Endothelial cell of umbilical vein (primary cell): ENCODE data around the gene UTF1. TPM values are rescaled to one million over a fixed set of nuclear protein-coding genes. Genes with fewer than 3 reads are reported as not detected.

Source experiments
- BruUV-seq: library from RNA; stranded (reverse); fragments of 400-500 nt; replicated peaks from 2 replicates; lab custom pipeline; 2021; lab: Mats Ljungman, UMichigan
- CTCF ChIA-PET: fragments of 300-600, 350-600 bp; sonication (Branson Sonifier 250); formaldehyde crosslinking; loops from one replicate; lab custom pipeline; 2021; ENCODE audit warnings: antibody characterized with exemption, inconsistent platforms; lab: Charles Lee
- POLR2A ChIA-PET: fragments of 300-600, 350-600 bp; sonication (Branson Sonifier 250); formaldehyde crosslinking; loops from one replicate; lab custom pipeline; 2021; ENCODE audit warnings: antibody characterized with exemption, inconsistent platforms; lab: Charles Lee
- DNase-seq: peaks from one replicate; pipeline ENCODE4 v3.0.0-alpha.2; 2011; ENCODE audit warnings: low read depth, low spot score
- FAIRE-seq: peaks from 2 replicates; lab custom pipeline; 2011; peaks lifted over from hg19 to GRCh38; lab: Jason Lieb, UNC
- H2AFZ ChIP-seq: 2 replicates; pipeline ENCODE4 v1.6.0; 2012; ENCODE audit warnings: low read depth, low read length, control low read depth, inconsistent platforms
- H3K27ac ChIP-seq: 2 replicates; pipeline ENCODE4 v1.5.1; 2011; ENCODE audit warnings: low read depth, mild to moderate bottlenecking, control low read depth, low read length, moderate library complexity; ENCODE audit not compliant: insufficient read depth
- H3K27me3 ChIP-seq, 2 experiments: 2 replicates each; pipeline versions ENCODE4 v1.6.0 to v1.6.1; 2011; ENCODE audit warnings: low read length in 2 of 2, mixed read lengths in 1 of 2; ENCODE audit not compliant: control insufficient read depth in 2 of 2, insufficient read depth in 2 of 2
- H3K36me3 ChIP-seq, 2 experiments: 2 replicates in 1 of 2; 3 replicates in 1 of 2; pipeline ENCODE4 v1.5.1; 2011; ENCODE audit warnings: low read length in 2 of 2, mild to moderate bottlenecking in 1 of 2, moderate library complexity in 1 of 2; ENCODE audit not compliant: control insufficient read depth in 2 of 2, insufficient read depth in 2 of 2; ENCODE audit errors: extremely low read depth in 1 of 2
- H3K4me1 ChIP-seq: 3 replicates; pipeline ENCODE4 v1.5.1; 2011; ENCODE audit warnings: mild to moderate bottlenecking, low read length; ENCODE audit not compliant: control insufficient read depth, insufficient read depth; ENCODE audit errors: extremely low read depth
- H3K4me2 ChIP-seq: 2 replicates; pipeline ENCODE4 v1.6.1; 2011; ENCODE audit warnings: low read length, control low read depth, mixed read lengths; ENCODE audit not compliant: insufficient read depth
- H3K4me3 ChIP-seq, 3 experiments: fragments of 200-600 bp in 1 of 3; sonication (generic), shearing (Covaris generic) in 1 of 3; replicated peaks in 1 of 3; 2 replicates each; pipeline ENCODE4 v1.5.1; 2011 to 2016; ENCODE audit warnings: control low read depth in 3 of 3, low read length in 3 of 3, mild to moderate bottlenecking in 2 of 3, inconsistent platforms in 1 of 3, low read depth in 1 of 3, moderate library complexity in 1 of 3; ENCODE audit not compliant: insufficient read depth in 1 of 3
- H3K79me2 ChIP-seq: 2 replicates; pipeline ENCODE4 v1.6.0; 2012; ENCODE audit warnings: low read length, inconsistent platforms; ENCODE audit not compliant: control insufficient read depth, insufficient read depth
- H3K9ac ChIP-seq: replicated peaks from 2 replicates; pipeline ENCODE3; 2011; ENCODE audit warnings: low read length, control low read depth; ENCODE audit not compliant: insufficient read depth; ENCODE audit errors: extremely low read depth
- H3K9me1 ChIP-seq: replicated peaks from 3 replicates; pipeline ENCODE4 v1.6.0; 2011; ENCODE audit warnings: mild to moderate bottlenecking, low read length; ENCODE audit not compliant: control insufficient read depth, insufficient read depth; ENCODE audit errors: extremely low read depth
- H3K9me3 ChIP-seq: replicated peaks from 2 replicates; pipeline ENCODE4 v1.5.1; 2012; ENCODE audit warnings: low read length, inconsistent platforms; ENCODE audit not compliant: control insufficient read depth, insufficient read depth
- H4K20me1 ChIP-seq: replicated peaks from 2 replicates; pipeline ENCODE3; 2011; ENCODE audit warnings: mild to moderate bottlenecking, low read length; ENCODE audit not compliant: control insufficient read depth, insufficient read depth; ENCODE audit errors: extremely low read depth
- CTCF ChIP-seq, 2 donors: IDR thresholded peaks; 1 replicate in 1 of 2; 2 replicates in 1 of 2; pipeline ENCODE4 v1.5.1; 2011; ENCODE audit warnings: low read length in 2 of 2, mild to moderate bottlenecking in 2 of 2, moderate library complexity in 2 of 2, control low read depth in 1 of 2, inconsistent platforms in 1 of 2, low read depth in 1 of 2; ENCODE audit not compliant: insufficient read depth in 1 of 2; ENCODE audit errors: extremely low read depth in 1 of 2
- EZH2 ChIP-seq: IDR thresholded peaks from 2 replicates; pipeline ENCODE4 v1.6.1; 2012; ENCODE audit warnings: borderline replicate concordance, low read depth, mild to moderate bottlenecking, moderate library complexity, low read length, inconsistent platforms; ENCODE audit not compliant: severe bottlenecking
- FOS ChIP-seq: IDR thresholded peaks from 2 replicates; pipeline ENCODE4 v1.6.1; 2011; ENCODE audit warnings: mild to moderate bottlenecking, low read length, moderate library complexity, borderline replicate concordance; ENCODE audit not compliant: insufficient read depth
- GATA2 ChIP-seq: IDR thresholded peaks from 2 replicates; pipeline ENCODE4 v1.7.0; 2011; ENCODE audit warnings: low read depth, mild to moderate bottlenecking, moderate library complexity, mixed read lengths, low read length; ENCODE audit not compliant: insufficient read length, insufficient read depth
- JUN ChIP-seq: IDR thresholded peaks from 2 replicates; pipeline ENCODE4 v1.6.1; 2011; ENCODE audit warnings: borderline replicate concordance, low read depth; ENCODE audit not compliant: insufficient read length, insufficient read depth
- MYC ChIP-seq: IDR thresholded peaks from one replicate; pipeline ENCODE4 v1.6.1; 2011; ENCODE audit warnings: mild to moderate bottlenecking, low read depth, low read length
- POLR2A ChIP-seq: IDR thresholded peaks from 2 replicates; pipeline ENCODE4 v1.6.1; 2012; ENCODE audit warnings: low read depth, mild to moderate bottlenecking, control low read depth, low read length
- POLR2AphosphoS5 ChIP-seq: IDR thresholded peaks from 2 replicates; pipeline ENCODE4 v1.6.1; 2012; ENCODE audit warnings: low read depth, mild to moderate bottlenecking, control low read depth, low read length, moderate library complexity; ENCODE audit not compliant: insufficient read depth
- dilution Hi-C: fragments of 300-500 bp; cut with MboI; formaldehyde crosslinking; loops from one replicate; pipeline ENCODE4 v1.15.0; 2019; ENCODE audit warnings: low sequenced_read_pairs; ENCODE audit not compliant: extremely low pct_ligation_motif_present
- intact Hi-C: fragments of 100-400 bp; cut with micrococcal nuclease; formaldehyde crosslinking; loops from one replicate; pipeline ENCODE4 v1.10.0; 2022
- polyA plus RNA-seq, 4 experiments: library from polyadenylated mRNA; depleted of rRNA in 3 of 4; stranded (reverse) in 3 of 4; unstranded in 1 of 4; fragments of >200 nt; gene quantifications; 2 replicates each; pipeline versions ENCODE4 v1.2.1 to v1.2.3, GENCODE V29; 2011 to 2012; ENCODE audit warnings: missing spikeins in 1 of 4
- total RNA-seq: library from RNA; stranded (reverse); gene quantifications from 2 replicates; pipeline ENCODE4 v1.2.3, GENCODE V29; 2021
- TF ChIP-seq, protein P1 (sequence below): IDR thresholded peaks from 2 replicates; pipeline ENCODE4 v1.6.1; 2011; ENCODE audit not compliant: insufficient read depth, insufficient read length

Gene UTF1
- total and polyA plus RNA-seq, 2 donors (not counting 3 experiments of a cell fraction or from before 2014, with no cell fraction given): not detected

- H3K4me3 ChIP-seq: no peak overlapping the region
- no peaks in the 10 kb centered on the region for H3K9me3 ChIP-seq
- no TSS peak for BruUV-seq
Observed at GRCh38 chr10:133263674-133264073, 33.7 kb downstream of the UTF1 start.

More at GRCh38 chr10:133263674-133264073, 33.7 kb downstream of the UTF1 start:
- intact Hi-C loops (no loop called here), dilution Hi-C loops (no loop called here)
- TF ChIP-seq POLR2AphosphoS5 (no peak), CTCF (IDR thresholded peaks at IDR 0.05; ENCODE audit: extremely low read depth in 1 of 2, insufficient read depth in 1 of 2, low read depth in 1 of 2, low read length in 2 of 2) (no peak), POLR2A (no peak), FOS (no peak), EZH2 (no peak), MYC (no peak), JUN (no peak), GATA2 (no peak)
- TF ChIP-seq, protein P1, sequence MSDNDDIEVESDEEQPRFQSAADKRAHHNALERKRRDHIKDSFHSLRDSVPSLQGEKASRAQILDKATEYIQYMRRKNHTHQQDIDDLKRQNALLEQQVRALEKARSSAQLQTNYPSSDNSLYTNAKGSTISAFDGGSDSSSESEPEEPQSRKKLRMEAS: no peak
- no peak overlapping the region for H3K4me2 ChIP-seq
- H4K20me1 ChIP-seq: no peaks in the 10 kb centered on the region
- no peak overlapping the region for H3K27ac ChIP-seq
- H2AFZ ChIP-seq: no peak overlapping the region
- peaks cover 9% of the 10 kb centered on the region for H3K4me1 ChIP-seq
- POLR2A ChIA-PET: no interaction called here
- H3K9me1 ChIP-seq: no peaks in the 10 kb centered on the region
- no peaks in the 10 kb centered on the region for H3K36me3 ChIP-seq
- no peak for FAIRE-seq
- CTCF ChIA-PET: interaction anchor here (1.1 to 1.8 kb wide), 3 partner anchors 12 to 44 kb away, joined by 3 to 6 read pairs (median 3); no protein-coding TSS in a partner anchor
- H3K79me2 ChIP-seq: no peaks in the 10 kb centered on the region
- no peak overlapping the region for H3K9ac ChIP-seq
- DNase-seq: no peak
- H3K27me3 ChIP-seq: peaks cover 0 to 4% of the 10 kb centered on the region in 2 experiments
